GM12864 (cell line): Measurements from ENCODE around the gene HNF1A.
"Not testable (repeated sequence)": the region's sequence is repeated elsewhere in the genome, so short reads cannot be mapped to it uniquely, and the experiment has no call there.

Source experiments
- DNase-seq: peaks from one replicate; pipeline ENCODE4 v3.0.0-alpha.2; 2011; ENCODE audit warnings: low read depth
- H3K4me3 ChIP-seq: 2 replicates; pipeline ENCODE4 v1.5.1; 2011; ENCODE audit warnings: mild to moderate bottlenecking, low read depth, low read length, control low read depth
- TF ChIP-seq, protein P1 (sequence below): IDR thresholded peaks from 2 replicates; pipeline ENCODE4 v1.5.1; 2011; ENCODE audit warnings: low read depth, mild to moderate bottlenecking, moderate library complexity, low read length, control low read depth, inconsistent platforms; ENCODE audit errors: missing control alignments

The HNF1A gene

DNA sequence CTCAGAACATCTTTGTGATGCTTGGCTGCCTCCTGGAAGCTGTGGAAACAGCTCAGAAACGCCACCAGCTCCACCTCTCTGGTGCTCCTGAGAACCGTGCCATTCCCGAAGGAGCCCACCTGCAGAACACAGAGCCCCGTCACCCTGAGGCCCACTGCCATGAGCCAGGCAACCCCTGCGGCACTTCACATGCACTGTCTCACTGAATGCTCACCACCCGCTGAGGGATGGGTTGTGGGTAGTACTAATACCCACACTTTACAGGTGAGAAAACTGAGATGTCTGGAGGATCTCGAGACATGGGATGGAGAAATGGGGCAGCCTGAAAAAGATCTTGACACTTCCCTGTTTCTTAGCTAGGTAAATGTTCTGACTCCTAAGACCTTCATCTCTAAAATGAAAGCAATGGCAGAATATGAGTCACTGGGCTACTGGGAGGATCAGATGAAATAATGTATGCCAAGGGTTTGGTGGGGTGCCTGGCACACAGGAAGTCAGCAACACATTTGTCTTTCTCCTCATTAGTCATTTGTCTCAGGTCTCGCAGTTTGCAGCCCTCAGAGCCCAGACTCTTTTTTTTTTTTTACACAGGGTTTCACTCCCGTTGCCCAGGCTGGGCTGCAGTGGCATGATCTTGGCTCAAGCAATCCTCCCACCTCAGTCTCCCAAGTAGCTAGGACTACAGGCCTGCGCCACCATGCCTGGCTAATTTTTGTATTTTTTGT is 55.4 kb downstream of the HNF1A start:
- no peak for DNase-seq
- TF ChIP-seq, protein P1, sequence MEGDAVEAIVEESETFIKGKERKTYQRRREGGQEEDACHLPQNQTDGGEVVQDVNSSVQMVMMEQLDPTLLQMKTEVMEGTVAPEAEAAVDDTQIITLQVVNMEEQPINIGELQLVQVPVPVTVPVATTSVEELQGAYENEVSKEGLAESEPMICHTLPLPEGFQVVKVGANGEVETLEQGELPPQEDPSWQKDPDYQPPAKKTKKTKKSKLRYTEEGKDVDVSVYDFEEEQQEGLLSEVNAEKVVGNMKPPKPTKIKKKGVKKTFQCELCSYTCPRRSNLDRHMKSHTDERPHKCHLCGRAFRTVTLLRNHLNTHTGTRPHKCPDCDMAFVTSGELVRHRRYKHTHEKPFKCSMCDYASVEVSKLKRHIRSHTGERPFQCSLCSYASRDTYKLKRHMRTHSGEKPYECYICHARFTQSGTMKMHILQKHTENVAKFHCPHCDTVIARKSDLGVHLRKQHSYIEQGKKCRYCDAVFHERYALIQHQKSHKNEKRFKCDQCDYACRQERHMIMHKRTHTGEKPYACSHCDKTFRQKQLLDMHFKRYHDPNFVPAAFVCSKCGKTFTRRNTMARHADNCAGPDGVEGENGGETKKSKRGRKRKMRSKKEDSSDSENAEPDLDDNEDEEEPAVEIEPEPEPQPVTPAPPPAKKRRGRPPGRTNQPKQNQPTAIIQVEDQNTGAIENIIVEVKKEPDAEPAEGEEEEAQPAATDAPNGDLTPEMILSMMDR: no peak
- H3K4me3 ChIP-seq: no peak overlapping the region

DNA sequence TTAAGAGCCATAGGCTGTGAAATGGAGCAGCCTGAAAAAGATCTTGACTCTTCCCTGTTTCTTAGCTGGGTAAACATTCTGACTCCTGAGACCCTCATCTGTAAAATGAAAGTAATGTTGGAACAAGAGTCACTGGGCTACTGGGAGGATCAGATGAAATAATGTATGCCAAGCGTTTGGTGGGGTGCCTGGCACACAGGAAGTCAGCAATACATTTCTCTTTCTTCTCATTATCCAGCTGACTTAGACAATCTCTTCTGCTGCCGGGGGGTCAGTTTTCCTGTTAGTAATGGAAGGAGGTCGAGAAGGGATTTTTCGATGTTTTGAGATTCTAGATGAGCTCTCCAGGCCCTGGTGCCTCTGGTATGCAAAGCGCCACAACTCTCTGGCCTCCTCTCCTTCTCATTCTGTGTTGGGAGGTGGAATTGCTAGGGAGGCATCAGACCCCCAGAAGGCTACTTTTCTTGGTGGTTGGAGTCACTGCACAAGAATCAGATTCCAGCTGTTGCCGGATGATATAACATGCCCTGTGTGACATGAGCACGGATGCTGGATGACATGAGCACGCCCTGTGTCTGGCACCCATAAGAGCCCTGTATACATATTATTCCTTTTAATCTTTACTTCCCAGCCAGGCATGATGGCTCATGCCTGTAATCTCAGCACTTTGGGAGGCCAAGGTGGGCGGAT is 56.4 kb downstream of the HNF1A start:
- DNase-seq: no peak
- no peak overlapping the region for H3K4me3 ChIP-seq
- TF ChIP-seq, protein P1: no peak

DNA sequence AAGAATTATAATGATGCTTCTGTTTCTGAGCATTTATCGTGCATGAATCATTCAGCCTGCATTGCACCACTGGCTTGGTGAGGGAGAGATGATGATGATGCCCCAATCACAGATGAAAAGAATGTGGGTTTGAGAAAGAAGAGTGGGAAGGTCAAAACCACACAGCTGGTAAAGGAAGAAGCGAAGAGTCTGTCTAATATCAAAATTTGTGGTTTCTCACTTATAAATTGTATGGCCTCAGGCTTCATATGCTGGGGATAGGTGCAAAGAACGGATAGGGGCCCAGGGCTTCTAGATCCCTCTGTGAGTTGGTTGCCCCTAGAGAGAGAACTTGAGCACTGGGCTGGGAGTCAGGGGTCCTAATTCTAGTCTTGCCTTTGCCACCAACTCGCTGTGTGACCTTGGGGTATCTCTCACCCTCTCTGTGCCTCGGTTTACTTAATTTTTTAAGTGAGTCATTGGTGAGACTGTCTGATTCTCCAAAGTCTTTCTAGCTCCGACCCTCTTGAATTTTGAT is 58.5 kb downstream of the HNF1A start:
- TF ChIP-seq, protein P1: no peak
- DNase-seq: no peak
- H3K4me3 ChIP-seq: no peak overlapping the region

DNA sequence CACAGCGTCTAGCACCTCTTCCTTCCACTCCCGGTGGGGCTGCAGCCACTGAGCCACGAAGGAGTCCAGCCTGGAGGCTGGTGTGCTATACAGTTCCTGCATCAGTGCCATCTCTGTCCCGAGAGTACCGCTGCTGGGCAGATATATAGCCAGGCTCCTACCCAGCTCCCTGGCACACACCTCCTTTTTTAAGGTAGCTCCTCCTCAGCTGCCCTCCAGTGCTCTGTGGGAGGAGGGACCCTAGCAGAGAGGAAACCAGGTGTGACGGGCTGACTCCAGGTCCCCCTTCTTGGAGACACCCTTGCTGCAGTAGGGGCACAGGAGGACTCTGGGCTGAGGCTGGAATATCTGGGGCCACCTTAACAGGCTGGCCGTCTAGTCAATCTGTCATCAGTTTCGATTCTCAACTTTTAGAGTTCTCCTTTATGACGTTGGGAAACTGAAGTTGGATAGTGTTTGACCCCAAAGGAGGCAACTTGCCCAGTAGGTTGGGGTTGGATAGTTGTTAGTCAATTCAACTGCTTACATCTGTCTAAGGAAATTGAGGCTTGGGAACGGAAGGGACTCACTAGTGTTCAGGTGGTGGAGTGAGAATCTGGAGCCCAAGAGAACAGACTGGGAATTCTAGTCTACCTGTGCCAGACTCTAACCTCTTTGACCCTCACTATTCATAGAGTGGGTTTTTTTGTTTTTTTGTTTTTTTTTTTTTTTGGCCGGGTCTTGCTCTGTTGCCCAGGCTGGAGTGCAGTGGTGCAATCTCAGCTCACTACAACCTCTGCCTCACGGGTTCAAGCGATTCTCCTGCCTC is 60.7 kb downstream of the HNF1A start, which contains the start of gene OASL:
Gene OASL (minus strand): TSS at position 386 of the 808 bp plus-strand sequence. CDS start 275 bp downstream, at position 111.
- H3K4me3 ChIP-seq: peak within 1 kb of the TSS; percentile 85

DNA sequence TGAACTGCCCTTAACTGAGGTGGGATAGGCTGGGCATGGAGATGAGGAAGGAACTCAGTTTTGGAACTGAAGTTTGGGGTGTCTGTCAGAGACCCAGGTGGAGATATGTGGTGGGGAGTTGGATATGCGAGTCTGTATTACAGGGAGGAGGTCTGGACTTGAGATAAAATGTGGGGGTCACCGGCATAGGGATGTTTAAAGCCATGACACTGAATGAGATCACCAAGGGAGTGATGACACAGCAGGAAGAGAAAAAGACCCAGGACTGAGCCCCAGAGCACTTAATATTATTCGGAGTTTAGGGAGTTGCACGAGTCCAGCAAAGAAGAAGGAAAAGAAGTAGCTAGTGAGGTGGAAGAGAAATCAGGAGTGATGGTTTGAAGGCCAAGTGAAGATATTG is 64.7 kb downstream of the HNF1A start:
- TF ChIP-seq, protein P1: no peak
- DNase-seq: no peak
- H3K4me3 ChIP-seq: no peak overlapping the region

More for the DNA sequence above, 60.7 kb downstream of the HNF1A start, which contains the start of gene OASL:
- no peak for DNase-seq
- TF ChIP-seq, protein P1: no peak

DNA sequence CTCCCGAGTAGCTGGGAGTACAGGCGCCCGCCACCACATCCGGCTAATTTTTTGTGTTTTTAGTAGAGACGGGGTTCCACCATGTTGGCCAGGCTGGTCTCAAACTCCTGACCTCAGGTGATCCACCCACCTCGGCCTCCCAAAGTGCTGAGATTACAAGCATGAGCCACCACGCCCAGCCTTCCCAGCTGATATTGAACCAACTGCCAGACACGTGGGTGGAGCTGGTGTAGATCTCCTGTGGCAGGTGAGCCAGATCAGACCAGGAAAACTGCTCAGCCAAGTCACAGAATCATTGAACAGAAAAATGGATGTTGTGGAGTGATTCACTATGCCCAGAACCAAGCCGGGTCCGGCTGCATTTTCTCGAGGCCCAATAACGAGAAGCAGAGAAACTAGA is 69.1 kb downstream of the HNF1A start:
- not testable (repeated sequence) for DNase-seq

DNA sequence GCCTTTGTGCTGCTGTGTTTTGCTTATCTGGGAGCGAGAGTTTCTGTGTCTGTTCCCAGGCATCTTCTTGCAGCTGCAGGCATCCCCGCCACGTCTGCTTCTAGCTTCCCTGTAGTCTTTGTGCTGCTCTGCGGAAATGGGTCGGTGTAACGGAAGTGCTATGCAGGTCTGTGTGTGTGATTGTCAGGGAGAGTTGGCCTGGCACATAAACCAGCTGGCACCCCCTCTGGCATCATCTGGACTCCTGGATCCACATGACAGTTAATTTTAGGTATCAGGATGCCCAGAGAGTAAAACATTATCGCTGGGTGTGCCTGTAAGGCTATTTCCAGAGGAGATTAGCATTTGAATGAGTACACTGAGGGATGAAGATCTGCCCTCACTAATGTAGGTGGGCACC is 70.1 kb downstream of the HNF1A start:
- TF ChIP-seq, protein P1: no peak
- no peak for DNase-seq

More for the DNA sequence above, 69.1 kb downstream of the HNF1A start:
- H3K4me3 ChIP-seq: not testable (repeated sequence)

More for the DNA sequence above, 70.1 kb downstream of the HNF1A start:
- no peak overlapping the region for H3K4me3 ChIP-seq
